ENCODE results near the gene CD59.

DNA sequence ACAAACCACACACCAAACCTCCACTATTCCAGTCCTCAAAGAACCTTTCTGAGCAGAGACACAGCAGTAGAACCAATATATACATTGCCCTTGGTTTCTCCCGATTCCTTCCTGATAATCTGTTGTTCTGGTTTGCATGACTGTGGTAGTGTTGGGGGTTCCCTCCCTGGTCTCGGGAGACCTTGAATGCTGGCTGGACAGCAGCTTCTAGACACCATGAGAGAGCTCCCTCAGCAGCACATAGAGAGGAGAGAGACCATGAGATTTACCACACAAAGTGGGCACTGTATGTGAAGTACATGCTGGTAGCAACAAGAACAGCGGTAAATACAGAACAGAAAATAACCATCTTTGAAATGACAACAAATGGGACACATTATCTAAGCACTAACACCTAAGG lies 38.2 kb downstream of the CD59 start:
- TF ChIP-seq, protein P1, sequence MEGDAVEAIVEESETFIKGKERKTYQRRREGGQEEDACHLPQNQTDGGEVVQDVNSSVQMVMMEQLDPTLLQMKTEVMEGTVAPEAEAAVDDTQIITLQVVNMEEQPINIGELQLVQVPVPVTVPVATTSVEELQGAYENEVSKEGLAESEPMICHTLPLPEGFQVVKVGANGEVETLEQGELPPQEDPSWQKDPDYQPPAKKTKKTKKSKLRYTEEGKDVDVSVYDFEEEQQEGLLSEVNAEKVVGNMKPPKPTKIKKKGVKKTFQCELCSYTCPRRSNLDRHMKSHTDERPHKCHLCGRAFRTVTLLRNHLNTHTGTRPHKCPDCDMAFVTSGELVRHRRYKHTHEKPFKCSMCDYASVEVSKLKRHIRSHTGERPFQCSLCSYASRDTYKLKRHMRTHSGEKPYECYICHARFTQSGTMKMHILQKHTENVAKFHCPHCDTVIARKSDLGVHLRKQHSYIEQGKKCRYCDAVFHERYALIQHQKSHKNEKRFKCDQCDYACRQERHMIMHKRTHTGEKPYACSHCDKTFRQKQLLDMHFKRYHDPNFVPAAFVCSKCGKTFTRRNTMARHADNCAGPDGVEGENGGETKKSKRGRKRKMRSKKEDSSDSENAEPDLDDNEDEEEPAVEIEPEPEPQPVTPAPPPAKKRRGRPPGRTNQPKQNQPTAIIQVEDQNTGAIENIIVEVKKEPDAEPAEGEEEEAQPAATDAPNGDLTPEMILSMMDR (IDR thresholded peaks at IDR 0.05): no peak
- no peak for TF ChIP-seq POLR2A (IDR thresholded peaks at IDR 0.05)
- no peak for TF ChIP-seq POLR2AphosphoS5 (IDR thresholded peaks at IDR 0.05)
